Parathyroid adenoma (tissue), 2 donors: ENCODE data around the gene KLHL21.

Experiments used
- H2AFZ ChIP-seq: fragments of 300-600 bp; sonication (generic); one replicate; pipeline ENCODE4 v1.7.0; 2017; ENCODE audit warnings: antibody characterized with exemption, mild to moderate bottlenecking
- H3K27ac ChIP-seq: fragments of 300-600 bp; sonication (generic); one replicate; pipeline ENCODE4 v1.7.0; 2017
- H3K27me3 ChIP-seq: fragments of 300-600 bp; sonication (generic); one replicate; pipeline ENCODE4 v1.7.0; 2017; ENCODE audit warnings: low read length; ENCODE audit not compliant: control insufficient read depth, insufficient read depth
- H3K36me3 ChIP-seq: fragments of 300-600 bp; sonication (generic); one replicate; pipeline ENCODE4 v1.7.0; 2017; ENCODE audit warnings: low read length; ENCODE audit not compliant: control insufficient read depth, insufficient read depth
- H3K4me1 ChIP-seq: fragments of 300-600 bp; sonication (generic); one replicate; pipeline ENCODE4 v1.7.0; 2017; ENCODE audit warnings: control low read depth
- H3K4me2 ChIP-seq: fragments of 300-600 bp; sonication (generic); one replicate; pipeline ENCODE4 v1.7.0; 2017; ENCODE audit warnings: low read length
- H3K4me3 ChIP-seq: fragments of 300-600 bp; sonication (generic); one replicate; pipeline ENCODE4 v1.7.0; 2017; ENCODE audit warnings: low read depth, low read length
- H3K79me2 ChIP-seq: fragments of 300-600 bp; sonication (generic); one replicate; pipeline ENCODE4 v1.7.0; 2017; ENCODE audit warnings: control low read depth
- H3K9ac ChIP-seq: fragments of 300-600 bp; sonication (generic); one replicate; pipeline ENCODE4 v1.7.0; 2017; ENCODE audit warnings: mild to moderate bottlenecking
- H3K9me3 ChIP-seq: fragments of 300-600 bp; sonication (generic); one replicate; pipeline ENCODE4 v1.7.0; 2017; ENCODE audit warnings: low read length; ENCODE audit not compliant: control insufficient read depth
- TF ChIP-seq, protein P1 (sequence below): fragments of 300-600 bp; sonication (generic); IDR thresholded peaks from one replicate; pipeline ENCODE4 v1.7.0; 2017; ENCODE audit warnings: antibody characterized with exemption, mild to moderate bottlenecking
- donor health status: primary hyperparathyroidism.

Gene KLHL21

DNA sequence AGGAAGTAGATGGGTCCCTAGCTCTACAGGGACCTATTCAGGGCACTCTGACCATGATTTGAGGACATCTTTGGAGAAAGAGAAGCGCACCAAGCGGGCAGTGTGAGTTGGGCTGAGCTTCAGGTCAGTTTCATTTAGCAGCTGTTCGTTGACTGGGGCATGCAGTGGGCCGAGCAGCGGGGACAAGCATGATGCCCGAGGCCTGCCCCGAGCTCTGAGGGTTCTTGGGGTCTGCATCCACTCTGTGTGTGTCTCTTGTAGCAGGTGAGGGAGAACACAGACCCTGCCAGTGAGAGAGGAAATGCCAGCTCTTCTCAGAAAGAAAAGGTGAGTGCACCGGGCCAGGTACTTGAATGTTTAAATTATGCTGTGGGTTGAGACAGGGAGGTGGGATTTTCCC is 27.4 kb upstream of the KLHL21 start:
- Histone ChIP-seq H3K79me2 (peaks cover 20% of the 10 kb centered on the region), H3K4me2 (no peak overlapping the region), H3K9ac (no peak overlapping the region), H3K36me3 (no peaks in the 10 kb centered on the region), H3K4me1 (no peaks in the 10 kb centered on the region), H3K27me3 (no peaks in the 10 kb centered on the region), H3K27ac (no peak overlapping the region), H3K9me3 (no peaks in the 10 kb centered on the region), H3K4me3 (no peak overlapping the region), H2AFZ (no peak overlapping the region)
- TF ChIP-seq, protein P1, sequence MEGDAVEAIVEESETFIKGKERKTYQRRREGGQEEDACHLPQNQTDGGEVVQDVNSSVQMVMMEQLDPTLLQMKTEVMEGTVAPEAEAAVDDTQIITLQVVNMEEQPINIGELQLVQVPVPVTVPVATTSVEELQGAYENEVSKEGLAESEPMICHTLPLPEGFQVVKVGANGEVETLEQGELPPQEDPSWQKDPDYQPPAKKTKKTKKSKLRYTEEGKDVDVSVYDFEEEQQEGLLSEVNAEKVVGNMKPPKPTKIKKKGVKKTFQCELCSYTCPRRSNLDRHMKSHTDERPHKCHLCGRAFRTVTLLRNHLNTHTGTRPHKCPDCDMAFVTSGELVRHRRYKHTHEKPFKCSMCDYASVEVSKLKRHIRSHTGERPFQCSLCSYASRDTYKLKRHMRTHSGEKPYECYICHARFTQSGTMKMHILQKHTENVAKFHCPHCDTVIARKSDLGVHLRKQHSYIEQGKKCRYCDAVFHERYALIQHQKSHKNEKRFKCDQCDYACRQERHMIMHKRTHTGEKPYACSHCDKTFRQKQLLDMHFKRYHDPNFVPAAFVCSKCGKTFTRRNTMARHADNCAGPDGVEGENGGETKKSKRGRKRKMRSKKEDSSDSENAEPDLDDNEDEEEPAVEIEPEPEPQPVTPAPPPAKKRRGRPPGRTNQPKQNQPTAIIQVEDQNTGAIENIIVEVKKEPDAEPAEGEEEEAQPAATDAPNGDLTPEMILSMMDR = no peak

DNA sequence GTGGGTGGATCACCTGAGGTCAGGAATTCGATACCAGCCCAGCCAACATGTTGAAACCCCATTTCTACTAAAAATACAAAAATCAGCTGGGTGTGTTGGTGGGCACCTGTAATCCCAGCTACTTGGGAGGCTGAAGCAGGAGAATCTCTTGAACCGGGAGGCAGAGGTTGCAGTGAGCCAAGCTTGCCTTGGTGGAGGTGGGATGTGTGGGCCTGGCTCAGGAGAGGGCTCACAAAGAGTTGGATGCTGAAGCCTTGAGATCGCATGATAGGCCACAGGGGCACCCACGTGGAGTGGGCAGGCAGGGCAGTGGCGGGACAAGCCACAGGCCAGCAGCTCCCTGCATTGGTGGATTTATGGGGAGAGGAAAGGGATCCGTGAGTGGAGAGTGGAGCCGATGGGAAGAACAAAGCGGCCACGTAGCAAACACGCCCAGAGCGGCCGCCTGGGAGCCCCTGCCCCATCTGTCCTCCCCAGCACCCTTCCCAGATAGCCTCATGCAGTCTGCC is 26.4 kb upstream of the KLHL21 start:
- no peak overlapping the region for H3K9ac ChIP-seq
- no peak overlapping the region for H3K27ac ChIP-seq
- H3K79me2 ChIP-seq = peaks cover 20% of the 10 kb centered on the region
- H3K4me2 ChIP-seq = no peak overlapping the region
- H3K27me3 ChIP-seq = no peaks in the 10 kb centered on the region
- H2AFZ ChIP-seq = no peak overlapping the region
- peaks cover 6% of the 10 kb centered on the region for H3K4me1 ChIP-seq
- no peak overlapping the region for H3K4me3 ChIP-seq
- no peaks in the 10 kb centered on the region for H3K36me3 ChIP-seq
- no peaks in the 10 kb centered on the region for H3K9me3 ChIP-seq
- TF ChIP-seq, protein P1 = no peak

DNA sequence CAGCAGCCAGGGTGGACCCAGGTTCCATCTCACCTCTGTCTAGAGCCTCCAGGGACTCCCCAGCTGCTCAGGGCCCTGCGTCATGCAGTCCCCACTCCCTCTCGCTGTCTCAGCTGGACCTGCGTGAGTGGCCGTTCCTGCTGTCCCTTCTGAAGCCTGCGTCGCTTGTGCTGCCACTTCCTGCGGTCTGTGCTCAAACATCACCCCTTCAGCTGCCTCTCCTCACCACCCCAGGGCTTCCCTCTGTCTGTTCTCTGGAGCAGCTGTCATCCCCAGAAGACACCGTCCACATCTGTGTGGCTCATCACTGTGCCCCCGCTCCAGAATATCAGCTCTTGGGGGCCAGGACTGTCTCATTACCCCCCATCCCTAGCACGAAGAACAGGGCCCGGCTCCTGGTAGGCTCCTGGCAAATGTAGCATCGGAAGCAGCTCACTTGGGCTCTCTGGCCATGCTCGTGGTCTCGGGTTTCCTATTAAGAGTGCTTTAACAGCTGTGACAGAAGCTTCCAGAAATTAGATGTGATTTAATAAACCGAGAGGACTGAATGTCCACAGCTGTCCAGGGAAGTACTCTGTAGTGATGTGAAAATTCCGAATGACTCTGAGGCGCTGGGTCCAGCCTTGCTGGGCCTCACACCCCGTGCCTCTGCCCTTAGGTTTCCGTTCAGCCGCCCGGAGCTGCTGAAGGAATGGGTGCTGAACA is 25.3 kb upstream of the KLHL21 start:
- H3K4me1 ChIP-seq = peaks cover 13% of the 10 kb centered on the region
- H3K27ac ChIP-seq = no peak overlapping the region
- H3K36me3 ChIP-seq = no peaks in the 10 kb centered on the region
- no peak overlapping the region for H2AFZ ChIP-seq
- H3K4me3 ChIP-seq = no peak overlapping the region
- H3K79me2 ChIP-seq = peaks cover 20% of the 10 kb centered on the region
- H3K9me3 ChIP-seq = no peaks in the 10 kb centered on the region
- H3K9ac ChIP-seq = no peak overlapping the region
- no peaks in the 10 kb centered on the region for H3K27me3 ChIP-seq
- no peak overlapping the region for H3K4me2 ChIP-seq
- TF ChIP-seq, protein P1 = no peak

DNA sequence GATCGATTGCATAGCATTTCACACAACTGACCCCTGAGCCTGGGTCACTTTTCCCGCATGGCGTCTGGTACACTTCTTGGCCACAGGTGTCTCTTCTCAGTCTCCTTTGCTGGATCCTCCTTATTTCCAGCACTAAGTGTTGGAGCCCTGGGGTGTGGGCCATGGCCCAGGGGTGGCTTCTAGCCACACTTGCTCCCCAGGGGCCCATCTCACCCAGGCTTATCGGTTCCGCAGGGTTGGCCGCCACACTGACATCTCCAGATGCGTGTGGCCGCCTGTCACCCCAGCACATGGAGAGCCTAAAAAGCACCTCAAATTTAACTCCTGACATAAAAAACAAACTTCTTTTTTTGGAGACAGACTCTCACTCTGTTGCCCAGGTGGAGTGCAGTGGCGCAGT is 24.4 kb upstream of the KLHL21 start:
- H3K9me3 ChIP-seq = no peaks in the 10 kb centered on the region
- H3K4me2 ChIP-seq = no peak overlapping the region
- H3K4me3 ChIP-seq = no peak overlapping the region
- H3K27me3 ChIP-seq = no peaks in the 10 kb centered on the region
- peaks cover 19% of the 10 kb centered on the region for H3K4me1 ChIP-seq
- no peak overlapping the region for H2AFZ ChIP-seq
- no peak overlapping the region for H3K9ac ChIP-seq
- H3K79me2 ChIP-seq = peaks cover 20% of the 10 kb centered on the region
- H3K27ac ChIP-seq = no peak overlapping the region
- H3K36me3 ChIP-seq = no peaks in the 10 kb centered on the region
- TF ChIP-seq, protein P1 = no peak
